SH-SY5Y (cell line): ENCODE data around the gene RAPGEF2.

Source experiments
- GATA2 ChIP-seq: IDR thresholded peaks from 2 replicates; pipeline ENCODE4 v1.6.1; 2011; ENCODE audit warnings: mild to moderate bottlenecking, low read depth, low read length
- GATA3 ChIP-seq: IDR thresholded peaks from 2 replicates; pipeline ENCODE4 v1.6.1; 2011; ENCODE audit warnings: low read depth, mild to moderate bottlenecking, low read length, moderate library complexity

GRCh38 chr4:159367781-159368080 lies 264.9 kb downstream of the RAPGEF2 start:
- TF ChIP-seq GATA2 (no peak), GATA3 (no peak)
